Measurements from ENCODE around the gene HMX2.

Gene HMX2

DNA sequence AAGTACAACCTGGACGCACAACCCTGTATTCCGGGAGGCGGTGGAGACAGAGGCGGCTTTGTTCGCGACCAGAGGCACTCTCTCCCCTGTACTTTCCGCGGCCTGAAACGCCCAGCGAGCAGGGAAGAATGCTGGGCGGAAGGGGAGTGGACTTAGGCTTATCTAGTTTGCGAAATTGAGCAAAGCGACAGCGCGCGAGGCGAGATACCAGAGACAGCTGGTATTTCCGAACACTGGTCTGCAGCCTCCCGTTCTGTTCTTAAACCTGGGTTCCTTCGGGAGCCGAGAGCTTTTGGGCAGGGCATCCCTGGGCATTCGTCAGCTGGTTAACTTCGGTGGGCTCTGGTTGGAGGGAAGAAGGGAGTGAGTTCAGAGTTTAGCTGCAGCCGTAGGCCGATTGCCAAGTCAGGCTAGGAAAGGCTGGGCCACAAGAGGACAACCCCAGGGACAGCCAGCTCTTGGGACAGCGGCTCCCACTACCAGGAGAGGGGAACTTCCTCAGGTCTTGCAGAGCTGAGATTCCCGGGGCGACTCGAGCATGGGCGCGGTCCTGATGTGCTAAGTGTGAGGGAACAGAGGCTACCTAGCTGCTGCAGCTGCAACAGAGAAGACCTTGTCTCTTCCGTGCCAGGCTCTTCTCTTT, 8.3 kb upstream of the HMX2 start:
- peak; percentile 69 for DNase-seq

DNA sequence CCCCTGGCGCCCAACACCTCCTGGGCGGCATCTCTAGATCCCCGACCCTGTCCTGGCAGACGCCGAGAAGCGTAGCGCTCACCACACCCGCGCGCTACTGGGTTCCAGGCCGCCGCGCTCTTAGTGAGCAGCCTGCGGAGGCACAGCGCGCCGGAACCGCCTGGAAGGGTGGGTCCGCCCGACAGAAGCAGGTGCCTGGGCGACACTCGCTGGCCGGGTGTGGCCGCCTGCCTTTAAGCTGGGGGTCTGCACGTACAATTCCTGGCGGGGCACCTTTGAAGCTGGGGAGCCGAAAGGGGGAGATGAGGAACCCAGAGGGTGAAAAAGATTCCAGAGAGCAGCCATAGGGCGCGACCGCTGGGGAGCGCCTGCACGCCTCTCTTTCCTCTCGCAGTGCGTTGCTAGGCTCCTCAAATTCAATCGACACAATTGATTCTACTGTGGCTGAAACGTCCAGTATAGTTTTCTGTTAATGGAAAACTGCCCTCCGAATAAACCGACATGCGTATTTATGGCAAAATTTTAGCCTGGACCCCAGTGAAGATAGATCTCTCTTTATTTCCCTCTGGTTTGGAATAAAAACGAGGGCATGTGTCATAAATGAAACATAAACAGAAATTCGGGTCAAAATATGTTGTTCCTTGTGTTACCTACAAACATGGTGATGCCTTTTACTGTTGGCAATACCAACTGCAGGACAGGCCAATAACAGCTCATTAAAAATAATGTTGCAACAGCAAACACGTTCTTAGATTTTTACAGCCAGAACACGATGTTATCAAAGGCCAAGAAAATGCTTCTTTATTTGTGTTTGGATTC, 7.6 kb upstream of the HMX2 start:
- no peak for DNase-seq

DNA sequence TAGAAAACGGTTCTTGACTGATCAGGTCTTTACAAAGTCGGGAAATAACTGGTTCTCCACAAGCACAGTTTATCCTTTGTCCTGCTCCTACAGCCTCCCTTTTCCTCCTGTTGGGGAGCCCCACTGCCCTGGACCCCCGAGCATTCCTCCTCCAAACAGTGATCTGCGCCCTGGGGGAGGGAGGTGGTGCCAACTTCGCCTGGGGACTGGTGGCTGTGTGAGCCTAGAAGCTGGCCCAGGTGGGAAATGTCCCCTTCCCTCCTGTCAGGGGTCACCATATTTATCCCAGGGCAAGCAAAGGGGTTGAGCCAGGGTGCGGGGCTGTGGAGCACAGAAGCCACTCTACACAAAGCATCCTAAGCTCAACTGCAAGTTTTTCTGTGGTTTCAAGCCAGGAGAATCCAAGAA, 6.9 kb upstream of the HMX2 start:
- DNase-seq, result no peak

DNA sequence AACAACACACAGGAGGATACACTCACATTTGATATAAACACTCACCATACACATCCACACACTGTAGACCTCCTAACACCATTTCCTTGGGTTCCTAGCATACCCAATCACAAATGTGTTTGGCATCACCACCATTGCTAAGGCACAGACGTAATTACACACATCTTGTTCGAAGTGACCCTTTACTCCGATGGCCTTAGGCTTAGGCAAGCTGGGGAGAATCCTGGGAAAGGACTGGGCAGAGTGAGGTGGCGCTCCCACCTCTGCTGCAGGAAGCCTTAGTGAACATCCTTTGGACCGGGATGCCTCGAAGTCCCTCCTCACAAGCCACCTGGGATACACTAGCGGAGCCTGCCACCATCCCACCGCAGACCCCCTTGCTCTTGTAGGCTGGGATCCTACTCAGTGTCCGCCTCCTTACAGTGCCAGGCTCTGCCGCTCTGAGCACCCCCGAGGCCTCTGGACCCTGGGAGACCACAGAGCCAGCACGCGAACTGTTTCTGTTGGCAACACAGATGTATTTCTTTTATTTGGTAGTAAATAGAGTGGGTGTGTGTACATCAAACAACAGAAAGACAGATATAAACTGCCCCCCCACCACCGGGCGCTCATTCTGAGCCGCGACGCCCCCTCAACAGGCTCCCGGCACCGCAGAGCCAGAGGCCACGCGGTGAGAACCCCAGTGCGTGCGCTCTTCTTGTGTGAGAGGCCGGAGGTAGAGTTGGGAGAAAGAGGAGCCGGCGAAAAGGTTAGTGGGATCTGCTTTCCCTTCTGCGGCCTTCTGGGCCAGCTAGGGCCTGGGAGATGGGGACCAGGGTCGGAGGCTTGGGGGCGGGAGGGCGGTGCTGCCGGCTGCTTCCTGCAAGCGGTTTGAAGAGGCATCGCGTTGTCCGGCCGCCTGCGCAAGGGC, 5.9 kb upstream of the HMX2 start:
- DNase-seq, result no peak

DNA sequence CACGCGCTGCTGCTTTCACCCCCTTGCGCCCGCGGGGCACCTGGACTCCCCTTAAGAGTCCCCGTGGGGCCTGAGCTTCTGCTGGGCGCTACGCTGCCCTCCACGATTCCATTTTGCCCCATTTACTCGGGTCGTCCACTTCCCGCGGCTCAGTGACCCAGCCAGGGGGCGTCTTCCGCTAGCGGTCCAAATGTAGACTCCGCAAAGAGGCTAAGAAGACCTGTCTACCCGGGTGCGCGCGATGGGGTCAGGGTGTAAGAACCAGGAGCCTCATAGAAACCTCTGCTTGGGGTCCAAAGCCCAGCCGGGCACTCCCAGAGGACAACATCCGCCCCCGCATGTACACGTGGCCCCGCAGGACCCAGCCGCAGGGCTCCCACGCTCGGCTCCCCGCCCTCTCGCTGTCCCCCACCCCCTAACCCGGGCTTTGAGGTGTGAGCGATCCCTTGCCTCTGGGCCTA, 5.2 kb upstream of the HMX2 start:
- DNase-seq, result no peak

DNA sequence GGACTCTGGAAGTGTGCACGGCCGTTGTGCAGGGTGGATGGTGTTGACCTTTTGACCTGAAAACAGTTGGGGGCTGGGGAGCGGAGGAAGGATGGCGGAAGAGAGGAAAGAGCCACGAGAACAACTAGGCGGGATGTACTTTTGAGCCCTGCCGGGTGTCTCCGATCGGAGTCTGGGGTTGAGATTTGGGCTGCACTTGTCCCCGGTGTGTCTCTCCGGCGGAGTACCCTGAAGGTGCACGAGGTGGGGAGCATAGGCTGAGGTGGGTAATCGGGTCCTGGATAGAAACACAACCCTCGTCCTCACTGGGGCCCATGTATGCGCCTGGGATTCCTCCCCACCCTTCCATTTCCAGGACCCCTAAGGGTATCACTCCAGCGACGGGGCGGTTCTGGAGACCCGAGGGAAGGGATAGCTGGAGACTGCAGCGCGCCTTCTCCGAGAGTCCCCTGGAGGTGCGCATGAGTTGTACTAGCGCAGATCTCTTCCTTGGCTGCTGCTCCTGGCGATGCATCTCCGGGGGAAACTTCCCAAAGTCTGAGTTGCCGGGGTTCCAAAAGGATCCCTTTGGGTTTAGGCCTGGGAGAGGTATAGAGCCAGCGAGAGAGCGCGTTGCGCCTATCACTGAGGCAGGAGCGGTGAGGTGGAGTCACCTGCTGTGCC, 4.6 kb upstream of the HMX2 start:
- no peak for DNase-seq

DNA sequence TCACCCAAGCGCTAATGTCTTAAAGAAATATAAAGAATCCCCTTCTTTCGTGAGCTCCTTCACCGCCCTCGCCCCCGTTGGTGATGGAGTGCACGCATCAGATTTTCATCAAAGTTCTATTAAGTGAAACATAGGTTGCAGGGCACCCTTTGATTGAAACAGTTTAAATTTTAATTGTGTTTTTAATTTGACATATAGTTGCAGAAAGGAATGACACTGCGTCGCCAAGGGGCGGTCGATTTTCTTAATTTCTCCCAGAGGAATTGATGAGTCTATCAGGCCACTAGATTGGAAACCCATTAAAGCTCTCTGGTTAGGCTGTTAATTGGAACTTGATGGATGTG, 4.1 kb upstream of the HMX2 start:
- DNase-seq, result no peak

DNA sequence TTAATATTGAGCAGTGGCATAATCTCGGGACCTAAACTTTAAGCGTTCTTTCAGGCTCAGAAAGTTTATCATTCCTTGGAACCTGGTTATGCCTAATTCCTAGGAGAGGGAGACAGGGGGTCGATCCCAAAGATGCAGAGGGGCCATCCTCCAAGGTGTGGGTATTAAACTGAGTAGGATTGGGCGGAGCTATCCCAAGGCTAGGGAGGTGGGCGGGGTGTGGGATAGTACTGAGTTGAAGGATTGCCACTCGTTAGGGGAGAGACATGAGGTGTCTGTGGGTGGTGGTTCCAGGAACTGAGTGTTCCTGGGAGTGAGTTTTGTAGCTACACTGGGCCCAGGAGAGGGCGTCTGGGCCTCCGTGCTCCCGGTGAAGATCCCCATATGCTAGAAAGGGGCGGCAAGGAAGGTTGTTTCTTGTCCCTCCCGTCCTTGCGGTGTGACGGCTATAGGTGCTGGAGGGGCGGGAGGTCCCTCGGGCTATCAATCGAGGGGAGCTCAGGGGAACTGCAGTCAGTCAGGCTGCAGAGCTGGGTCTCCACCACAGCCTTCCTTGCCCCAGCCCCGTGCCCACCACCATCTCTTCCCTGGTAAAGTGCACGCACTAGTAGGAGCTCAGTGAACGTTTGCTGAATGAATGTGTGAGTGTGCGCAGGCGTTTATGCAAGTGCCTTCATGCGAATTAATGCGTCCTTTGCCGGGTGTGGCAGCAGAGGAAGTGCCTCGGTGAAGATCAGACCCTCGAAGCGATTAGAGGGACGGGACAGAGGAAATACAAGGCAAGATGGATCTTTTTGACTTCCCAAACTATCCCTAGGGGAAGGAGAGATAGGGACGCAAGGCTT, 3.0 kb upstream of the HMX2 start:
- DNase-seq, result no peak

DNA sequence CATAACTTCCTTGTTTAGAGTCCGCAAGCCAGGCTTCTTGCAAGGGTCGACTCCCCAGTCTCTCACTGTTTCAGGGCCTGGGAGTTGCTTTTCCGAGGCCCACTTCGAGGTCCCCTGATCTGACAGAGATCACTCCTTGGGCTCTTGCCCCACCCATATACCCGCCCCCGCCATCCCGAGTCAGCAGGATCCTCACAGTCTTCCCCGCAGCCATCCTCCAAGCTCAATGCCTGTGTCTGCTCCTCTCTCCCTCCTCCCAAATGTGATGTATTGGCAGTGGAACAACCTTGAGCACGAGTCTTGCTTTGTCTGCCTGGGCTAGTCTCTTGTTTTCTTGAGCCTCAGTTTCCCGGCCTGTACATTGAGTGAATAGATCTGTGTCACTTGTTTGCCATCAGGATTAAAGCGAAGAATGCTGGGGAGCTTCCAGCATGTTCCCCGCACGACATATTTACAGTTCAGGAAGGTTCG, 2.4 kb upstream of the HMX2 start:
- no peak for DNase-seq

DNA sequence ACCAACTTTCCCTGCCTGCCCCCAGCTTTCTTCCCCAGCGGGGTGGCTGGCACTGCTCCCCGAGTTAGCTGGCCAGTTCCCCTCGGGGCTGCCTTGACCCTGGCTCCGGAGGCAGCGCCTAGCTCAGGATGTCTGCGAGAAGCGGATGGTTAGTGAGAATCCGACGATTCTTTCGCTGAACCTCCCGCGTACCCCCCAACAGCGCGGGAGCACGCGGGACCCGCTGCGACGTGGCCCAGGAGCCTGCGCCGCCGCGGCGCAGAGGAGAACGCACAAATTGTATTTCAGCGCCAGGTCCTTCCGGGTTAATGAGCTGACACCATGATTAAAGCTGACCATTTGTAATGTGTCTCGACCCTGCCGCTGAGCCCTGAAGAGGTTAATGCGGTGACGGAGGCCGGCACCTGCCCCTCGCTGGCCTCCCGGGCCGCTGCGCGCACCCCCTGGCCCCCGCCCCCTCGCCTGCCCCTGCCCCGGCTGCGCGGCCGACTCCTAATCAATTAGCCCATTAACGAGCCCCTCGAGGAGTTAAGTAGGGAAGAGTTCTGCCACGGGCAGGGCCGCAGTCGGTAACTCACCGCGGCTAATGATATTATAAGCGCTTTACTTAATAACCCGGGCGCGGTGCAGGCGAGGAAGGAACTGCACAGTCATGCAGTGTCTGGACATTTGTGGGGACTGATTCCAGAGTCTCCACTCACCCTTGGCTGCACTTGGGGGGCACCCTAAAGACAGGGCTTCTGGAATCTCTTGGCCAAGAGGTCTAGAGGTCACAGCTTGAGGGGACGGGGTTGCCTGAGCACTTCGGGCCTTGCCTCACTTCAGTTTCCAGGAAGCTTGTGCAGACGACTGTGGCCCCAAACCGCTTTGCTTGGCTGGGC, 1.7 kb upstream of the HMX2 start:
- no peak for DNase-seq

DNA sequence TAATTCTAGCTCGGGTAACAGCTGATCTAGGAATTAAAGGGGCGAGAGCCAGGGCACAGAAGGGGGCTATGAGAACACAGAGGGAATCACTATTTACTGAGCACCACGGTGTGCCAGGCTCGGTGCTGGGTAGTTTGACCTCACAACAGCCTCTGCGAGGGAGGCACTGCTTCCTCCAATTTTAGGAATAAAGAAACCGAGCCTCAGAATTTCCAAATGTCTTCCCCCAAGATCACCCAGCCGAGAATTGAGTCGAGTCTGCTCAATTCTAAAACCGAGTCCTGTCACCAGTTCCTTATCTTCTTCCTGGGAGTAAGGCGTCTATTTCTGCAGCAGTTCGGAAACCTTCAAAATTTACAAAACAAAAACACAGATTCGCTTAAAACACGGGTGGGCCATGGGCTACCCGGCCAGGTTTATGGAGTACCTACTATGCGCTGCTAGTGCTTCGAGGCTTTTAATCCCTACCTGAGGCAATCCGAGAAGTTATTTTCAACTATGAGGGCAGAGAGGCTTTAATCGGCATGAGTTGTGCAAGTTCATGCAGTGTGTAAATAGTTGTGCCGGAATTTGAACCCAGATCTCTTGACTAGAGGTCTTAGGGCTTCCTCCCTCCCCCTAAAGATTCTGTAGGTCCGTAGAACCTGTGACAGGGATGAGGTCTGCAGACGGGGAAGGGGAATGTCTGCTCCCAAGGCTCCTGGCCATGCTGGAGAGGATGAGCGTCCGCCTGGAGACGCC, 872 bp upstream of the HMX2 start:
- no peak for DNase-seq

DNA sequence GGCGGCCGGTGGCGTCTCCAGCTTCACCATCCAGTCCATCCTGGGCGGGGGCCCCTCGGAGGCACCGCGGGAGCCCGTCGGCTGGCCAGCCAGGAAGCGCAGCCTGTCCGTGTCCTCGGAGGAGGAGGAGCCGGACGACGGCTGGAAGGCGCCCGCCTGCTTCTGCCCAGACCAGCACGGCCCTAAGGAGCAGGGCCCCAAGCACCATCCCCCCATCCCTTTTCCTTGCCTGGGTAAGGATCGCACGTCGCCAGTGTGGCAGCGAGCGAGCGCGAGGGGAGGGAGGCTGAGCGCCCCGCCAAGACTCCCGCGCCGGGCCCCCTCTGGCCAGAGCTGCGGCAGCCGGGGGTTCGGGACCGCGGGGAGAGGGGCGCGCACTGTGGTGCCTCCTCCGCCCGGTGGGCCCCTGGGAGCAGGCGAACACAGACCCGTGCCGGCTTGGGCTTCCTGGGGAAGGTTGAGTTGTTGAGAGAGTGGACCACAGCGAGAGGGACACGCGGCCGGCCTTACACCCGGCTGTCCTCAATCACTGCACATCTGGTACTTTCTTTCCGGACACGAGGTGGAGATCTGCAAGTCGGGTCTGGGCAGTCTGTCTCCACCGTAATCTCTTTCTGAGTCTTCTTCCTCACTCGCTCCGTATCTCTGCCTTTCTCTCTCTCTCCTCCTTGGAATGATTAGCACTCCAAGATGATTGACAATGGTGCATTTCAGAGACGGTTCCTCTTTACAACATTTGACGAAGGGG, 652 bp downstream of the HMX2 start:
- no peak for DNase-seq

DNA sequence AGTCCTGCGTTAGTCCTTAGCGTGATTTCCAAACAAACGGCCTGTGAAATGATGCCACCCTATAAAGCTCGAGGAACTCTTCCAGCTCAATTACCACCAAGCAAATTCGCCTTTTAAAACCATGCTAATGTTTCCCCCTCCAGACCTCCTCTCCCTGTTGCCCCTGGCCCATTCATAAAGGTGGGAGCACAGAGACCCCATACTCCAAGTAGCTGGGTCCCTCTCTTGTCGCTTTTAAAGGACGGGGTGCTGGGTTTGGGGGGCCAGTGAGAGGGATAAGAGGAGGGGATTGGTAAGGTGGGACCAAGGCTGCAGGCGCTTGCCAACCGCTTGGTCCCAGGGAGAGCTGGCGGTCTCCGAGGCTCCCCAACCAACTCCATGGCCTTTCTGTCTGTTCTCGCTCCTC, 1.2 kb downstream of the HMX2 start:
- DNase-seq, result no peak

DNA sequence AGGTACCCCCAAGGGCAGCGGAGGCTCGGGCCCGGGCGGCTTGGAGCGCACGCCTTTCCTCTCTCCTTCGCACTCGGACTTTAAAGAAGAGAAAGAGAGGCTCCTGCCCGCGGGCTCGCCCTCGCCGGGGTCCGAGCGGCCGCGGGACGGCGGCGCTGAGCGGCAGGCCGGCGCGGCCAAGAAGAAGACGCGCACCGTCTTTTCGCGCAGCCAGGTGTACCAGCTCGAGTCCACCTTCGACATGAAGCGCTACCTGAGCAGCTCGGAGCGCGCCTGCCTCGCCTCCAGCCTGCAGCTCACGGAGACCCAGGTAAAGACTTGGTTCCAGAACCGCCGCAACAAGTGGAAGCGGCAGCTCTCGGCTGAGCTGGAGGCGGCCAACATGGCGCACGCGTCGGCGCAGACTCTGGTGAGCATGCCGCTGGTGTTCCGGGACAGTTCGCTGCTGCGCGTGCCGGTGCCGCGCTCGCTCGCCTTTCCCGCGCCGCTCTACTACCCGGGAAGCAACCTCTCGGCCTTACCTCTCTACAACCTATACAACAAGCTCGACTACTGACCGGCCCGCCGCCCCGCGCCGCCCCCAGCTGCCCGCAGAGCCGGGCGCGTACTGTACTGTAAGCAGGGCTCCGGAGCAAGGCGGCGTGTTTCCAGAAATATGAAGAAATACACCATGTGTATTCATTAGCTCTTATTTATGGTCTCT, 1.8 kb downstream of the HMX2 start:
- DNase-seq, result no peak

DNA sequence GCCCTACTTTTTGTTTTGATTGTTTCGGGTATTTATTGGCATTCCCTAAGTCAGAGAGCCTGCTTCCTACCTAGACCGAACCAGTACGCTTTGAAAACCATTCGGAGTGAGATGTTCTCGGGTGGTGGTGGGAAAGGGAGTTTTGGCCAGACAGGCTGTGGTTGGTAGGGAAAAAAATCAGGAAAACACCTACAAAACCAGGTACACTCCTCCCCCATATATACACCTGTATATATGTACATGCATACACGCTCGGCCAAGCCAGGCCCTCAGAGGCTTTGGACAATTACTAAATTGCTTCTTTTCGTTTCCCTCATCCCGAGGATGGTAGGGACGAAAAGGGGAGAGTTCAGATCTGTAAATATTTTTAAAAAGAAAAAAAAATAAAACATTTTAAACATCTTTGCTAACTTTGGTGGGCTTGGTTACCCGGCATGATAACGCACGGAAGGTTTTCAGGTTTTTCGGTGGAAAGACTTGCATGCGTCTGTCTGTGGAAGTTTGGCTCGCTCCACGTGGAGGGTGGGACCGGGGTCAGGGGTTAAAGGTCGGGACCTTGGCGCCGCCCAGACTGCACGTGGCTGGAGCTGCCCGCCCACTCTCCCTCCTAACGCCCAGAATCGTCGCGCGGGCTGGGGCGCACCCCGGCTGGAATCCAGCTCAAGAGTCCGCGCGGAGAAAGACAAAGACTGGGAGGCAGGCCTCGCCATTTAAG, 2.5 kb downstream of the HMX2 start:
- peak; percentile 49 for DNase-seq

DNA sequence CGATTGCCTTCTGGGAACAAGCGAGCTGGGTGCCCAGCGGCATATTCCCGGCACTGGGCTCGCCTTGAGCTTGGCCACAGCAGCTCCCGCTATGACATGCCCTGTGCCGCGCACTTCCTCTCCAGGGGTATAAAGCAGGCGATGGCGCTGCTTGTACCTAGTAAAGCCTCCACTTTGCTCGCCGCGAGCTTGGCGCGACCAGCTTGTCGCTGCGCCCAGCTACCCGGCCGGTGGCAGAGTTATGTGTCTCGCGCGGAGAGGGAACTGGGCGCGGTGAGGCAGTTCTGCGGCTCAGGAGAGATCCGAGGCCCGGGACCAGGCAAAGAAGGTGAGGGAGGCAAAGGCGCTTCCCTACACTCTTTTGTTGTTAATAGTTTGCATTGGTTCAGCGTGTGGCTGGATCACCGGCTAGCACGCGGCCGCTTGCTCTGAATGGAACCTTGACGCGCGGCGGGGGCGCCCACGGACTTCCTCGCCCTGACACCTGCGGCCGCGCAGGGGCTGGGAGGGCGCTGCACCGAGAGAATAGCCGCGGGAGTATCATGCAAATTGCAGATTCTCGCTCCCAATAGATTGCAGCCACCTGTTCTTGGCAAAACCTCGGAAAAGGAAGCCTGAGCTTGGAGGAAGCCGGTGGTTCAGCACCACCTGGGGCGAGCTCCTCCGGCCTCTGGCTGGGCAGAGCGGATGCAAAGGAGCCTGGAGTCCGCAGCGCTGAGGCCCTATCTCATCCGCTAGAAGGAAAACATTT, 3.2 kb downstream of the HMX2 start:
- no peak for DNase-seq

DNA sequence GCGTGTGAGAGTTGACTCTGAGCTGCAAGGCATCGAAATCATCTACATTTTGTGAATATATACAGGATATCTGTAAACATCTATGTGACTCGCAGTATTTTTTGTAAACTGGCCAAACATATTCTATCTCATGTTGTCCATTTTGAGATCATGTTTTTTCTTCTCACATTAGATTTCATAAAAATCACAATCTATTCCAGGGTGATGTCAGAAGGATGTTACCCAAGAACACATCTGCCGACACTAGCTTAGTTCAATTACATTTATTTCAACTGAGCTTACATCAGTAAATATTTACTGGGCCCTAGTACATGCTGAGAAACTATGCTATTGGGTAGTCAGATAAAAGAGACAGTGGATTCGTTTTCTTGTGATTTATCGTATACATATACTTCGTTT, 3.8 kb downstream of the HMX2 start:
- DNase-seq, result no peak

All from hematopoietic multipotent progenitor cell treated with erythropoietin and hydrocortisone succinate and interleukin-3 and kit ligand, for 8 days (in vitro differentiated cells).